Measurements from ENCODE around the gene HEG1.

The HEG1 gene

GRCh38 chr3:124934577-124934976, 121.2 kb downstream of the HEG1 start, which contains the start of gene MUC13:
TSS of gene MUC13 (minus strand) at chr3:124934751. CDS start at chr3:124934712, 39 bp downstream.
- no peak for TF ChIP-seq CTCF (IDR thresholded peaks at IDR 0.05; ENCODE audit: low read depth, low read length)
- DNase-seq (ENCODE audit: low read depth, low spot score): no peak
- no peak within 1 kb of the TSS for H3K4me3 ChIP-seq (ENCODE audit: low read depth, low read length)
- in situ Hi-C loops (cut with HindIII; ENCODE audit: low sequenced_read_pairs): no loop called here

GRCh38 chr3:124928333-124929202, 127.2 kb downstream of the HEG1 start:
- H3K4me3 ChIP-seq (ENCODE audit: low read depth, low read length): no peak overlapping the region
- peak; percentile 76 for TF ChIP-seq CTCF (IDR thresholded peaks at IDR 0.05; ENCODE audit: low read depth, low read length)
- DNase-seq (ENCODE audit: low read depth, low spot score): peak; percentile 72
- in situ Hi-C loops (cut with HindIII; ENCODE audit: low sequenced_read_pairs): no loop called here

- in situ Hi-C loops (cut with HindIII; ENCODE audit: low sequenced_read_pairs): no loop called here
- no peak for DNase-seq (ENCODE audit: low read depth, low spot score)
- no peak for TF ChIP-seq CTCF (IDR thresholded peaks at IDR 0.05; ENCODE audit: low read depth, low read length)
- H3K4me3 ChIP-seq (ENCODE audit: low read depth, low read length): no peak overlapping the region
These were observed 128.2 kb downstream of the HEG1 start for GRCh38 chr3:124927574-124928045.

- TF ChIP-seq CTCF (IDR thresholded peaks at IDR 0.05; ENCODE audit: low read depth, low read length): no peak
- H3K4me3 ChIP-seq (ENCODE audit: low read depth, low read length): no peak overlapping the region
- in situ Hi-C loops (cut with HindIII; ENCODE audit: low sequenced_read_pairs): no loop called here
- peak; percentile 11 for DNase-seq (ENCODE audit: low read depth, low spot score)
These were observed 129.2 kb downstream of the HEG1 start for GRCh38 chr3:124926426-124927101.

GRCh38 chr3:124924741-124925140, 131.1 kb downstream of the HEG1 start:
- H3K4me3 ChIP-seq (ENCODE audit: low read depth, low read length): no peak overlapping the region
- in situ Hi-C loops (cut with HindIII; ENCODE audit: low sequenced_read_pairs): no loop called here
- no peak for DNase-seq (ENCODE audit: low read depth, low spot score)
- no peak for TF ChIP-seq CTCF (IDR thresholded peaks at IDR 0.05; ENCODE audit: low read depth, low read length)

- in situ Hi-C loops (cut with HindIII; ENCODE audit: low sequenced_read_pairs): no loop called here
- no peak for DNase-seq (ENCODE audit: low read depth, low spot score)
- no peak for TF ChIP-seq CTCF (IDR thresholded peaks at IDR 0.05; ENCODE audit: low read depth, low read length)
- no peak overlapping the region for H3K4me3 ChIP-seq (ENCODE audit: low read depth, low read length)
These were observed 132.0 kb downstream of the HEG1 start for GRCh38 chr3:124923833-124924232.

Measured in astrocyte of the spinal cord (primary cell).